B cell (primary cell): ENCODE data around the gene KEL. TPM values are rescaled to one million over a fixed set of nuclear protein-coding genes. Genes with fewer than 3 reads are reported as not detected.

Source experiments
- ATAC-seq: fragments of 200-7000 bp; cut with Tn5 transposase; one replicate; pipeline ENCODE4 v1.10.0; 2021; ENCODE audit warnings: low read depth, mild to moderate bottlenecking, moderate number of reproducible peaks, moderate library complexity
- CTCF ChIA-PET: fragments of 350-600 bp; sonication (Branson Sonifier 250); formaldehyde crosslinking; loops from one replicate; lab custom pipeline; 2021; ENCODE audit warnings: antibody characterized with exemption, inconsistent platforms; lab: Charles Lee
- POLR2A ChIA-PET: fragments of 350-600 bp; sonication (Branson Sonifier 250); formaldehyde crosslinking; loops from one replicate; lab custom pipeline; 2021; ENCODE audit warnings: antibody characterized with exemption; lab: Charles Lee
- DNase-seq: peaks from one replicate; pipeline ENCODE4 v3.0.0; 2013
- H2AFZ ChIP-seq: 2 replicates; pipeline ENCODE4 v1.6.1; 2012; ENCODE audit warnings: mild to moderate bottlenecking, low read depth, low read length; ENCODE audit not compliant: insufficient read depth, poor library complexity, severe bottlenecking
- H3K27ac ChIP-seq, 2 donors: 1 replicate in 1 of 2; 2 replicates in 1 of 2; pipeline ENCODE4 v1.5.1; 2012 to 2013; ENCODE audit warnings: low read length in 2 of 2, mild to moderate bottlenecking in 2 of 2, moderate library complexity in 1 of 2
- H3K27me3 ChIP-seq, 4 experiments: fragments of 200-600 bp in 1 of 4; sonication (generic) in 1 of 4; replicated peaks in 1 of 4; 1 replicate in 2 of 4; 2 replicates in 2 of 4; pipeline versions ENCODE4 v1.6.1 to v1.7.0; 2013 to 2016; ENCODE audit warnings: low read length in 3 of 4, mild to moderate bottlenecking in 2 of 4, mixed read lengths in 1 of 4, moderate library complexity in 1 of 4; ENCODE audit not compliant: insufficient read depth in 4 of 4, control insufficient read depth in 3 of 4; ENCODE audit errors: control extremely low read depth in 1 of 4
- H3K36me3 ChIP-seq, 2 experiments: replicated peaks in 1 of 2; 1 replicate in 1 of 2; 2 replicates in 1 of 2; pipeline versions ENCODE4 v1.6.1 to v1.7.1; 2013; ENCODE audit warnings: low read length in 1 of 2; ENCODE audit not compliant: insufficient read depth in 2 of 2, control insufficient read depth in 1 of 2; ENCODE audit errors: control extremely low read depth in 1 of 2, extremely low read depth in 1 of 2
- H3K4me1 ChIP-seq, 2 donors: fragments of 200-600 bp in 1 of 2; sonication (generic) in 1 of 2; 1 replicate in 1 of 2; 2 replicates in 1 of 2; pipeline versions ENCODE4 v1.5.1 to v1.6.1; 2013 to 2017; ENCODE audit warnings: low read length in 2 of 2; ENCODE audit not compliant: control insufficient read depth in 2 of 2, insufficient read depth in 2 of 2
- H3K4me2 ChIP-seq: replicated peaks from 2 replicates; pipeline ENCODE3; 2012; ENCODE audit warnings: mild to moderate bottlenecking, low read depth, low read length; ENCODE audit not compliant: poor library complexity, severe bottlenecking
- H3K4me3 ChIP-seq, 5 experiments: fragments of 200-600 bp in 1 of 5; sonication (generic) in 1 of 5; 1 replicate in 3 of 5; 2 replicates in 2 of 5; pipeline versions ENCODE4 v1.5.1 to v1.7.0; 2011 to 2016; ENCODE audit warnings: low read length in 4 of 5, mild to moderate bottlenecking in 4 of 5, low read depth in 2 of 5, control low read depth in 1 of 5, moderate library complexity in 1 of 5; ENCODE audit not compliant: insufficient read depth in 1 of 5; ENCODE audit errors: control extremely low read depth in 1 of 5, extremely low read depth in 1 of 5
- H3K79me2 ChIP-seq: fragments of 200-600 bp; sonication (generic); one replicate; pipeline ENCODE4 v1.6.0; 2016; ENCODE audit warnings: low read length; ENCODE audit not compliant: control insufficient read depth, insufficient read depth
- H3K9ac ChIP-seq: fragments of 200-600 bp; sonication (generic); 2 replicates; pipeline ENCODE4 v1.6.1; 2017; ENCODE audit warnings: mild to moderate bottlenecking, low read length, moderate library complexity
- H3K9me3 ChIP-seq, 3 donors: one replicate each; pipeline versions ENCODE4 v1.6.1 to v1.7.1; 2013; ENCODE audit warnings: low read length in 2 of 3; ENCODE audit not compliant: control insufficient read depth in 2 of 3, insufficient read depth in 1 of 3; ENCODE audit errors: control extremely low read depth in 1 of 3
- H4K20me1 ChIP-seq: 2 replicates; pipeline ENCODE4 v1.6.0; 2012; ENCODE audit warnings: mild to moderate bottlenecking, low read length; ENCODE audit not compliant: insufficient read depth, control insufficient read depth, poor library complexity, severe bottlenecking
- H3K27ac Mint-ChIP-seq: one replicate; pipeline ENCODE4 v1.8.0; 2021; ENCODE audit warnings: mixed read lengths
- H3K27me3 Mint-ChIP-seq: one replicate; pipeline ENCODE4 v1.8.0; 2021; ENCODE audit warnings: mixed read lengths
- H3K4me1 Mint-ChIP-seq: one replicate; pipeline ENCODE4 v1.8.0; 2021; ENCODE audit warnings: mixed read lengths
- H3K4me3 Mint-ChIP-seq: one replicate; pipeline ENCODE4 v1.8.0; 2021; ENCODE audit warnings: mixed read lengths
- H3K9me3 Mint-ChIP-seq: one replicate; pipeline ENCODE4 v1.8.0; 2022; ENCODE audit warnings: mixed read lengths; ENCODE audit not compliant: insufficient read depth
- EZH2 ChIP-seq: IDR thresholded peaks from 2 replicates; pipeline ENCODE4 v1.6.1; 2012; ENCODE audit warnings: borderline replicate concordance, low read depth, mild to moderate bottlenecking, moderate library complexity, low read length; ENCODE audit not compliant: insufficient read depth, poor library complexity, severe bottlenecking
- WGBS: methylation state at CpG from one replicate; pipeline ENCODE4 v1.1.5; 2013; ENCODE audit warnings: missing lambda C conversion rate; ENCODE audit not compliant: insufficient coverage; 5-methylcytosine and 5-hydroxymethylcytosine counted together
- intact Hi-C: fragments of 100-400 bp; cut with micrococcal nuclease; formaldehyde crosslinking; loops from one replicate; pipeline ENCODE4 v1.10.0; 2022
- polyA plus RNA-seq: library from polyadenylated mRNA; depleted of rRNA; stranded (reverse); fragments of >200 nt; gene quantifications from 2 replicates; pipeline ENCODE4 v1.2.3, GENCODE V29; 2012
- total RNA-seq, 2 donors: library from RNA; stranded (reverse); fragments of 120-200 nt in 1 of 2; gene quantifications; 1 replicate in 1 of 2; 2 replicates in 1 of 2; pipeline versions ENCODE4 v1.2.3 to v1.2.4, GENCODE V29; 2013 to 2022
- TF ChIP-seq, protein P1 (sequence below): fragments of 200-600 bp; IDR thresholded peaks from one replicate; pipeline ENCODE4 v1.8.0; 2022; ENCODE audit warnings: antibody characterized with exemption, mild to moderate bottlenecking

KEL gene
- total and polyA plus RNA-seq, 2 donors (not counting 1 experiment from before 2014, with no cell fraction given), result 0.27 to 0.71 TPM

- ChIA-PET CTCF (no interaction called here), POLR2A (no interaction called here)
- peaks cover 12% of the 10 kb centered on the region for H3K27me3 Mint-ChIP-seq
- H3K4me1 Mint-ChIP-seq, result no peaks in the 10 kb centered on the region
- TF ChIP-seq EZH2, result no peak
- no peak overlapping the region for H3K9ac ChIP-seq
- no peaks in the 10 kb centered on the region for H3K27me3 ChIP-seq
- no peaks in the 10 kb centered on the region for H4K20me1 ChIP-seq
- H3K4me3 Mint-ChIP-seq, result no peak overlapping the region
- H2AFZ ChIP-seq, result no peak overlapping the region
- no peak for ATAC-seq
- H3K4me2 ChIP-seq, result no peak overlapping the region
- H3K79me2 ChIP-seq, result no peaks in the 10 kb centered on the region
- no peak overlapping the region for H3K27ac Mint-ChIP-seq
- H3K4me3 ChIP-seq, result no peak overlapping the region
- no peaks in the 10 kb centered on the region for H3K9me3 Mint-ChIP-seq
- no peaks in the 10 kb centered on the region for H3K9me3 ChIP-seq
- H3K36me3 ChIP-seq, result no peaks in the 10 kb centered on the region
- no peak for DNase-seq
- intact Hi-C loops, result no loop called here
- 95% methylated on average over 11 of the region's 12 CpGs for WGBS
- H3K4me1 ChIP-seq, result no peaks in the 10 kb centered on the region
- H3K27ac ChIP-seq, result no peak overlapping the region
Observed at GRCh38 chr7:142934056-142934455, 28.1 kb downstream of the KEL start.

GRCh38 chr7:142933624-142934023 lies 28.5 kb downstream of the KEL start, which contains the start of gene TRPV5:
Gene TRPV5, minus strand, starts transcription at chr7:142933746. Its CDS starts 287 bp downstream, at chr7:142933459.
- ATAC-seq, result no peak
- no peak within 1 kb of the TSS for H3K9ac ChIP-seq
- no peaks in the 10 kb centered on the region for H3K27me3 ChIP-seq
- no peak within 1 kb of the TSS for H3K27ac Mint-ChIP-seq
- CTCF ChIA-PET, result no interaction called here
- WGBS, result 67% methylated on average over 4 of the region's 4 CpGs
- H3K9me3 Mint-ChIP-seq, result no peaks in the 10 kb centered on the region
- H3K9me3 ChIP-seq, result no peaks in the 10 kb centered on the region
- H3K79me2 ChIP-seq, result no peaks in the 10 kb centered on the region
- H4K20me1 ChIP-seq, result no peaks in the 10 kb centered on the region
- no peak within 1 kb of the TSS for H3K4me3 Mint-ChIP-seq
- no peaks in the 10 kb centered on the region for H3K4me1 Mint-ChIP-seq
- H3K36me3 ChIP-seq, result no peaks in the 10 kb centered on the region
- no peak for DNase-seq
- H3K4me2 ChIP-seq, result no peak within 1 kb of the TSS
- no peak within 1 kb of the TSS for H2AFZ ChIP-seq
- H3K4me1 ChIP-seq, result peaks cover 0 to under 1% of the 10 kb centered on the region in 2 donors
- POLR2A ChIA-PET, result no interaction called here
- TF ChIP-seq, protein P1, sequence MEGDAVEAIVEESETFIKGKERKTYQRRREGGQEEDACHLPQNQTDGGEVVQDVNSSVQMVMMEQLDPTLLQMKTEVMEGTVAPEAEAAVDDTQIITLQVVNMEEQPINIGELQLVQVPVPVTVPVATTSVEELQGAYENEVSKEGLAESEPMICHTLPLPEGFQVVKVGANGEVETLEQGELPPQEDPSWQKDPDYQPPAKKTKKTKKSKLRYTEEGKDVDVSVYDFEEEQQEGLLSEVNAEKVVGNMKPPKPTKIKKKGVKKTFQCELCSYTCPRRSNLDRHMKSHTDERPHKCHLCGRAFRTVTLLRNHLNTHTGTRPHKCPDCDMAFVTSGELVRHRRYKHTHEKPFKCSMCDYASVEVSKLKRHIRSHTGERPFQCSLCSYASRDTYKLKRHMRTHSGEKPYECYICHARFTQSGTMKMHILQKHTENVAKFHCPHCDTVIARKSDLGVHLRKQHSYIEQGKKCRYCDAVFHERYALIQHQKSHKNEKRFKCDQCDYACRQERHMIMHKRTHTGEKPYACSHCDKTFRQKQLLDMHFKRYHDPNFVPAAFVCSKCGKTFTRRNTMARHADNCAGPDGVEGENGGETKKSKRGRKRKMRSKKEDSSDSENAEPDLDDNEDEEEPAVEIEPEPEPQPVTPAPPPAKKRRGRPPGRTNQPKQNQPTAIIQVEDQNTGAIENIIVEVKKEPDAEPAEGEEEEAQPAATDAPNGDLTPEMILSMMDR, result no peak
- TF ChIP-seq EZH2, result no peak
- peaks cover 12% of the 10 kb centered on the region for H3K27me3 Mint-ChIP-seq
- no peak within 1 kb of the TSS for H3K4me3 ChIP-seq
- H3K27ac ChIP-seq, result no peak within 1 kb of the TSS
- intact Hi-C loops, result no loop called here
